Mesodermal cell (in vitro differentiated cells): ENCODE data around the gene PDZD8.
A peak's percentile ranks its signal among the peaks of the same experiment; 100 is the strongest.

Source experiments
- H3K27ac ChIP-seq: 2 replicates; pipeline ENCODE4 v1.7.0; 2013; ENCODE audit warnings: mild to moderate bottlenecking, low read depth, low read length, moderate library complexity; ENCODE audit not compliant: severe bottlenecking
- H3K36me3 ChIP-seq: 2 replicates; pipeline ENCODE4 v1.7.1; 2013; ENCODE audit warnings: mild to moderate bottlenecking, low read length, moderate library complexity; ENCODE audit not compliant: control insufficient read depth, insufficient read depth
- H3K4me1 ChIP-seq: one replicate; pipeline ENCODE4 v1.7.1; 2013; ENCODE audit warnings: mild to moderate bottlenecking, low read length; ENCODE audit not compliant: insufficient read depth, control insufficient read depth, poor library complexity, severe bottlenecking
- H3K4me3 ChIP-seq: 2 replicates; pipeline ENCODE4 v1.7.0; 2013; ENCODE audit warnings: low read length, control low read depth, mild to moderate bottlenecking; ENCODE audit not compliant: insufficient read depth, poor library complexity, severe bottlenecking; ENCODE audit errors: extremely low read depth
- H3K9me3 ChIP-seq: 2 replicates; pipeline ENCODE4 v1.7.1; 2013; ENCODE audit warnings: mild to moderate bottlenecking, low read length, moderate library complexity; ENCODE audit not compliant: control insufficient read depth
- WGBS, 2 experiments: methylation state at CpG; one replicate each; pipeline ENCODE4 v1.1.5; 2013; ENCODE audit warnings: missing lambda C conversion rate in 2 of 2; ENCODE audit not compliant: insufficient coverage in 2 of 2; 5-methylcytosine and 5-hydroxymethylcytosine counted together

Gene PDZD8

GRCh38 chr10:117391436-117392205, 16.4 kb upstream of the PDZD8 start:
- H3K27ac ChIP-seq: no peak overlapping the region
- no peaks in the 10 kb centered on the region for H3K36me3 ChIP-seq
- H3K9me3 ChIP-seq: no peaks in the 10 kb centered on the region
- WGBS, 2 experiments: 63 to 85% methylated on average over 4 of the region's 4 CpGs
- H3K4me3 ChIP-seq: no peak overlapping the region
- peaks cover 2% of the 10 kb centered on the region for H3K4me1 ChIP-seq

GRCh38 chr10:117390420-117390819, 15.2 kb upstream of the PDZD8 start:
- WGBS, 2 experiments: 100% methylated on average over 1 of the region's 3 CpGs
- Histone ChIP-seq H3K4me3 (no peak overlapping the region), H3K9me3 (no peaks in the 10 kb centered on the region), H3K27ac (no peak overlapping the region), H3K36me3 (no peaks in the 10 kb centered on the region), H3K4me1 (peaks cover 2% of the 10 kb centered on the region)

- Histone ChIP-seq H3K4me1 (peaks cover 2% of the 10 kb centered on the region), H3K36me3 (no peaks in the 10 kb centered on the region), H3K27ac (no peak overlapping the region), H3K9me3 (no peaks in the 10 kb centered on the region), H3K4me3 (no peak overlapping the region)
- 100% methylated on average over 1 of the region's 2 CpGs; no CpG with 5 or more reads in 1 of the 2 experiments for WGBS, 2 experiments
These were observed 11.6 kb upstream of the PDZD8 start for GRCh38 chr10:117386805-117387204.

GRCh38 chr10:117382861-117383260, 7.6 kb upstream of the PDZD8 start:
- no peak overlapping the region for H3K4me3 ChIP-seq
- WGBS, 2 experiments: 83% methylated on average over 1 of the region's 1 CpG; no CpG with 5 or more reads in 1 of the 2 experiments
- H3K4me1 ChIP-seq: peaks cover 1% of the 10 kb centered on the region
- no peaks in the 10 kb centered on the region for H3K9me3 ChIP-seq
- no peaks in the 10 kb centered on the region for H3K36me3 ChIP-seq
- H3K27ac ChIP-seq: no peak overlapping the region

GRCh38 chr10:117374506-117375359, 507 bp downstream of the PDZD8 start:
- peak overlapping the region; percentile 55 for H3K27ac ChIP-seq
- H3K9me3 ChIP-seq: no peaks in the 10 kb centered on the region
- H3K36me3 ChIP-seq: peaks cover 8% of the 10 kb centered on the region
- WGBS, 2 experiments: 0% methylated on average over 77 to 81 of the region's 92 CpGs
- H3K4me1 ChIP-seq: peaks cover 9% of the 10 kb centered on the region
- peak overlapping the region; percentile 79 for H3K4me3 ChIP-seq

GRCh38 chr10:117373823-117374505, 1.3 kb downstream of the PDZD8 start:
- Histone ChIP-seq H3K27ac (no peak overlapping the region), H3K4me3 (peak overlapping the region; percentile 79), H3K4me1 (peaks cover 9% of the 10 kb centered on the region), H3K9me3 (no peaks in the 10 kb centered on the region), H3K36me3 (peaks cover 8% of the 10 kb centered on the region)
- WGBS, 2 experiments: 1 to 2% methylated on average over 22 to 28 of the region's 31 CpGs

GRCh38 chr10:117370205-117370604, 5.0 kb downstream of the PDZD8 start:
- H3K9me3 ChIP-seq: no peaks in the 10 kb centered on the region
- peaks cover 9% of the 10 kb centered on the region for H3K4me1 ChIP-seq
- no peak overlapping the region for H3K27ac ChIP-seq
- H3K4me3 ChIP-seq: no peak overlapping the region
- 83 to 97% methylated on average over 2 to 3 of the region's 5 CpGs for WGBS, 2 experiments
- H3K36me3 ChIP-seq: peaks cover 8% of the 10 kb centered on the region

- Histone ChIP-seq H3K36me3 (peaks cover 8% of the 10 kb centered on the region), H3K4me3 (no peak overlapping the region), H3K27ac (no peak overlapping the region), H3K4me1 (peaks cover 6% of the 10 kb centered on the region), H3K9me3 (no peaks in the 10 kb centered on the region)
- WGBS, 2 experiments: 81 to 91% methylated on average over 4 to 5 of the region's 5 CpGs
These were observed 7.5 kb downstream of the PDZD8 start for GRCh38 chr10:117367718-117368117.

GRCh38 chr10:117366741-117367140, 8.5 kb downstream of the PDZD8 start:
- Histone ChIP-seq H3K4me1 (peaks cover 2% of the 10 kb centered on the region), H3K9me3 (no peaks in the 10 kb centered on the region)
- WGBS, 2 experiments: 95 to 100% methylated on average over 1 to 2 of the region's 4 CpGs

GRCh38 chr10:117365612-117366011, 9.6 kb downstream of the PDZD8 start:
- WGBS, 2 experiments: 89 to 100% methylated on average over 1 of the region's 2 CpGs
- H3K27ac ChIP-seq: no peak overlapping the region

More at GRCh38 chr10:117366741-117367140, 8.5 kb downstream of the PDZD8 start:
- H3K27ac ChIP-seq: no peak overlapping the region
- H3K4me3 ChIP-seq: no peak overlapping the region
- peaks cover 8% of the 10 kb centered on the region for H3K36me3 ChIP-seq

More at GRCh38 chr10:117365612-117366011, 9.6 kb downstream of the PDZD8 start:
- H3K9me3 ChIP-seq: no peaks in the 10 kb centered on the region
- H3K4me1 ChIP-seq: no peaks in the 10 kb centered on the region
- H3K4me3 ChIP-seq: no peak overlapping the region
- no peaks in the 10 kb centered on the region for H3K36me3 ChIP-seq
